Liver (tissue), 9 donors: ENCODE results near the gene CRYZL1. TPM values are rescaled to one million over a fixed set of nuclear protein-coding genes. Genes with fewer than 3 reads are reported as not detected.
A peak's percentile ranks its signal among the peaks of the same experiment; 100 is the strongest.

Source experiments
- DNase-seq: peaks from one replicate; pipeline ENCODE4 v3.0.0-alpha.2; 2017; ENCODE audit warnings: low spot score
- H3K27ac ChIP-seq, 2 donors: one replicate each; pipeline ENCODE4 v1.7.0; 2013; ENCODE audit warnings: inconsistent platforms in 2 of 2, low read length in 2 of 2, control low read depth in 1 of 2, low read depth in 1 of 2, mild to moderate bottlenecking in 1 of 2
- H3K27me3 ChIP-seq, 4 donors: one replicate each; pipeline versions ENCODE4 v1.6.1 to v1.7.0; 2013; ENCODE audit warnings: low read length in 3 of 4, inconsistent platforms in 1 of 4, mild to moderate bottlenecking in 1 of 4, moderate library complexity in 1 of 4; ENCODE audit not compliant: control insufficient read depth in 4 of 4, insufficient read depth in 4 of 4
- H3K36me3 ChIP-seq, 4 donors: one replicate each; pipeline versions ENCODE4 v1.6.1 to v1.7.0; 2013; ENCODE audit warnings: low read length in 3 of 4, mild to moderate bottlenecking in 3 of 4, low read depth in 1 of 4, moderate library complexity in 1 of 4; ENCODE audit not compliant: control insufficient read depth in 4 of 4, insufficient read depth in 3 of 4
- H3K4me1 ChIP-seq, 4 donors: one replicate each; pipeline versions ENCODE4 v1.6.1 to v1.7.0; 2013; ENCODE audit warnings: low read length in 3 of 4, mild to moderate bottlenecking in 3 of 4, moderate library complexity in 1 of 4; ENCODE audit not compliant: control insufficient read depth in 4 of 4, insufficient read depth in 4 of 4
- H3K4me3 ChIP-seq, 3 donors: one replicate each; pipeline versions ENCODE4 v1.6.1 to v1.7.0; 2013; ENCODE audit warnings: low read length in 3 of 3, control low read depth in 1 of 3, low read depth in 1 of 3, mild to moderate bottlenecking in 1 of 3
- H3K9ac ChIP-seq, 2 donors: one replicate each; pipeline ENCODE4 v1.7.0; 2013; ENCODE audit warnings: low read length in 2 of 2, mild to moderate bottlenecking in 2 of 2, moderate library complexity in 2 of 2, control low read depth in 1 of 2, low read depth in 1 of 2
- H3K9me3 ChIP-seq, 4 donors: one replicate each; pipeline versions ENCODE4 v1.6.1 to v1.7.0; 2013; ENCODE audit warnings: low read length in 3 of 4; ENCODE audit not compliant: control insufficient read depth in 4 of 4
- EGR1 ChIP-seq, 2 donors: IDR thresholded peaks; 2 replicates each; pipeline ENCODE4 v1.6.1; 2016 to 2018; ENCODE audit warnings: antibody characterized with exemption in 2 of 2, low read depth in 2 of 2
- FOXA1 ChIP-seq: IDR thresholded peaks from 2 replicates; pipeline ENCODE4 v1.6.1; 2016; ENCODE audit warnings: antibody characterized with exemption
- FOXA2 ChIP-seq: IDR thresholded peaks from 2 replicates; pipeline ENCODE4 v1.6.1; 2016; ENCODE audit warnings: antibody characterized with exemption
- HNF4A ChIP-seq, 2 donors: conservative IDR thresholded peaks; 2 replicates each; pipeline ENCODE4 v1.6.1; 2016; ENCODE audit warnings: antibody characterized with exemption in 2 of 2, mild to moderate bottlenecking in 2 of 2
- HNF4G ChIP-seq: IDR thresholded peaks from 2 replicates; pipeline ENCODE4 v1.6.1; 2016; ENCODE audit warnings: antibody characterized with exemption
- JUND ChIP-seq, 2 donors: IDR thresholded peaks; 2 replicates each; pipeline ENCODE4 v1.6.1; 2016; ENCODE audit warnings: antibody characterized with exemption in 2 of 2
- NR2F2 ChIP-seq: IDR thresholded peaks from 2 replicates; pipeline ENCODE4 v1.6.1; 2016; ENCODE audit warnings: antibody characterized with exemption
- RAD21 ChIP-seq, 2 donors: IDR thresholded peaks; 2 replicates each; pipeline ENCODE4 v1.6.1; 2016; ENCODE audit warnings: antibody characterized with exemption in 2 of 2, mild to moderate bottlenecking in 2 of 2
- RXRA ChIP-seq, 2 donors: IDR thresholded peaks; 2 replicates each; pipeline ENCODE4 v1.6.1; 2017 to 2018; ENCODE audit warnings: antibody characterized with exemption in 2 of 2, mild to moderate bottlenecking in 1 of 2
- SP1 ChIP-seq: IDR thresholded peaks from 2 replicates; pipeline ENCODE4 v1.6.1; 2018; ENCODE audit warnings: antibody characterized with exemption, mild to moderate bottlenecking
- TAF1 ChIP-seq: conservative IDR thresholded peaks from 2 replicates; pipeline ENCODE4 v1.6.1; 2016; ENCODE audit warnings: antibody characterized with exemption, mild to moderate bottlenecking
- YY1 ChIP-seq: IDR thresholded peaks from 2 replicates; pipeline ENCODE4 v1.6.1; 2016; ENCODE audit warnings: antibody characterized with exemption, mild to moderate bottlenecking
- WGBS: extraction: QIAGEN DNeasy Blood & Tissue Kit; methylation state at CpG from one replicate; pipeline ENCODE4 v1.1.7; 2013; 5-methylcytosine and 5-hydroxymethylcytosine counted together
- polyA plus RNA-seq, 2 donors: library from polyadenylated mRNA; stranded (reverse) in 1 of 2; unstranded in 1 of 2; fragments of 200-250 nt in 1 of 2; fragments of >200 nt in 1 of 2; fragmentation: Nextera tagmentation in 1 of 2; extraction: Ambion mirVana in 1 of 2; gene quantifications; one replicate each; pipeline versions ENCODE4 v1.2.1 to v1.2.3, GENCODE V29; 2013 to 2015
- total RNA-seq, 2 donors: library from RNA; depleted of rRNA; stranded (reverse); fragments of >200 nt; gene quantifications; one replicate each; pipeline ENCODE4 v1.2.3, GENCODE V29; 2014
- TF ChIP-seq, protein P1 (sequence below): IDR thresholded peaks from 2 replicates; pipeline ENCODE4 v1.6.1; 2016; ENCODE audit warnings: antibody characterized with exemption
- TF ChIP-seq, protein P2 (sequence below): IDR thresholded peaks from 2 replicates; pipeline ENCODE4 v1.6.1; 2016; ENCODE audit warnings: antibody characterized with exemption
- TF ChIP-seq, protein P3 (sequence below): fragments of 150-350 bp; IDR thresholded peaks from 2 replicates; pipeline ENCODE4 v1.5.1; 2017; ENCODE audit warnings: improper control_type of control experiment, low read depth, low read length; ENCODE audit not compliant: missing input control
- TF ChIP-seq, protein P4 (sequence below): IDR thresholded peaks from 2 replicates; pipeline ENCODE4 v1.6.1; 2016; ENCODE audit warnings: antibody characterized with exemption
- TF ChIP-seq, protein P5 (sequence below): IDR thresholded peaks from 2 replicates; pipeline ENCODE4 v1.6.1; 2016; ENCODE audit warnings: antibody characterized with exemption, mild to moderate bottlenecking
- donor health status: healthy.
- donor health status: healthy.
- donor health status: healthy.
- donor health status: healthy.
- donor health status: healthy.

CRYZL1 gene
- total and polyA plus RNA-seq, 4 donors, result 6.8 to 18.1 (median 11.5) TPM

DNA sequence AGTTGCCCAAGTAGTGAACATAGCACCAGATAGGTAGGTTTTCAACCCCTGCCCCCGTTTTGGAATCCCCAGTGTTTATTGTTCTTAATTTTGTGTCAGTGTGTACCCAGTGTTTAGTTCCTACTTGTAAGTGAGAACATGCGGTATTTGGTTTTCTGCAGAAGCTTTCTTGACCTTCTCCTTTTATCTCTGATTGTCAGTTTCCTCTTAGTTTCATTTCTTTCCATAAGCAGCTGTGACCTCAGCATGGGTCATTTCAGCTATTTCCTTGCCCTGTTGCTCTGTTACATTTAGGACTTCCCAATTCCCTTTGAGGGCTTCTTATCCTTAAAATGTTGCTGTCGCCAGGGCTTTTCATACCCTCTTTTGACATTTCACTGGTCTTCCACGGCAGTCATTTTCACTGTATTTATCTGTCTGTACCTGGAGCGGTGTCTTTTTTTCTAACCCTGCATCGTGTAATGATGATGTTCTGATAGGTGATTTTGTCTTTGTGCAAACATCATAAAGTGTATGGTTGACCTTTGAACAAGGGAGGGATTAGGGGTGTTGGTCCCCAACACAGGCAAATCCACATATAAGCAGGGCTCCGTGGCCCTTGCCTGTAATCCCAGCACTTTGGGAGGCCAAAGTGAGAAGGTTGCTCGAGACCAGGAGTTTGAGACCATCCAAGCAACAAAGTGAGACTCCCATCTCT, 15.7 kb upstream of the CRYZL1 start:
- Histone ChIP-seq H3K36me3 (no peaks in the 10 kb centered on the region), H3K27me3 (no peaks in the 10 kb centered on the region), H3K27ac (peak overlapping the region in 1 of 2 donors; percentile 11), H3K4me3 (no peak overlapping the region), H3K9ac (no peak overlapping the region), H3K9me3 (no peaks in the 10 kb centered on the region), H3K4me1 (peaks cover 2 to 19% (median 11%) of the 10 kb centered on the region in 4 donors)
- WGBS, result 59% methylated on average over 8 of the region's 8 CpGs
- no peak for DNase-seq
- no peak for TF ChIP-seq SP1
- TF ChIP-seq RXRA (IDR thresholded peaks at IDR 0.05), result peak; percentile 31 to 38
- peak in 1 of 2 donors; percentile 12 for TF ChIP-seq EGR1 (IDR thresholded peaks at IDR 0.05; ENCODE audit: low read depth in 2 of 2)
- peak; percentile 93 for TF ChIP-seq NR2F2
- TF ChIP-seq RAD21 (IDR thresholded peaks at IDR 0.05), result peak in 1 of 2 donors; percentile 17

DNA sequence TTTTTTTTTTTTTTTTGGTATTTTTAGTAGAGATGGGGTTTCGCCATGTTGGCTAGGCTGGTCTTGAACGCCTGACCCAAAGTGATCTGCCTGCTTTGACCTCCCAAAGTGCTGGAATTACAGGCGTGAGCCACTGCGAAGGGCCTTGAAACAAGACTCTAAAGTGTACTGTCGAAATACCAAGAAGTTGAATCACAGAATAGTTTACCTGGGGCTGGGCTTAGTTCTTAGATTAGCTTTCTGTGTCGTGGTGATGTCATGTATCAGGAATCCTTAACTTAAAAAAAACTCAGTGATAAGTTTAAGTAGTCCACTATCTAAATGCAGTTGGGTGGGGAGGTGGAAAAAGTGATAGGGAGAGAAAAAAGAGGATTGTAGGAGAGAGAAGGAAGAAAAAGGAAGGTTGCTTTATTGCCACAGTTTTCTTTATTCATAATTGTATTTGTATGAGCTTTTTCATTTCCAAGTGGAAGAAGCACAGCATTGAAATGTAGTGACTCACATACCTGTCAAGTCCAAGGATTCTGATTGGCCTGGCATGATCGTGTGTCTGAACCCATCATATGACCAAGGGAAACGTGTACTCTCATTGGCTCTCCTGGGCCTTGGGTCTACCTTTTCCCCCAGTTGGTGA, 14.2 kb upstream of the CRYZL1 start:
- no peak for TF ChIP-seq EGR1 (IDR thresholded peaks at IDR 0.05; ENCODE audit: low read depth in 2 of 2)
- TF ChIP-seq TAF1, result no peak
- TF ChIP-seq, protein P1, sequence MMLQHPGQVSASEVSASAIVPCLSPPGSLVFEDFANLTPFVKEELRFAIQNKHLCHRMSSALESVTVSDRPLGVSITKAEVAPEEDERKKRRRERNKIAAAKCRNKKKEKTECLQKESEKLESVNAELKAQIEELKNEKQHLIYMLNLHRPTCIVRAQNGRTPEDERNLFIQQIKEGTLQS, result no peak
- TF ChIP-seq FOXA1, result no peak
- TF ChIP-seq JUND (IDR thresholded peaks at IDR 0.05), result no peak
- TF ChIP-seq RXRA (IDR thresholded peaks at IDR 0.05), result no peak
- TF ChIP-seq FOXA2, result no peak
- TF ChIP-seq, protein P2, sequence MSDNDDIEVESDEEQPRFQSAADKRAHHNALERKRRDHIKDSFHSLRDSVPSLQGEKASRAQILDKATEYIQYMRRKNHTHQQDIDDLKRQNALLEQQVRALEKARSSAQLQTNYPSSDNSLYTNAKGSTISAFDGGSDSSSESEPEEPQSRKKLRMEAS, result no peak
- no peak for TF ChIP-seq HNF4A (conservative IDR thresholded peaks at IDR 0.05)
- no peak for TF ChIP-seq NR2F2
- TF ChIP-seq SP1, result no peak
- no peaks in the 10 kb centered on the region for H3K27me3 ChIP-seq
- no peaks in the 10 kb centered on the region for H3K36me3 ChIP-seq
- DNase-seq, result no peak
- H3K9ac ChIP-seq, result no peak overlapping the region
- no peak overlapping the region for H3K27ac ChIP-seq
- no peaks in the 10 kb centered on the region for H3K9me3 ChIP-seq
- H3K4me3 ChIP-seq, result no peak overlapping the region
- 80% methylated on average over 8 of the region's 8 CpGs for WGBS
- peaks cover 2 to 24% (median 11%) of the 10 kb centered on the region in 4 donors for H3K4me1 ChIP-seq

DNA sequence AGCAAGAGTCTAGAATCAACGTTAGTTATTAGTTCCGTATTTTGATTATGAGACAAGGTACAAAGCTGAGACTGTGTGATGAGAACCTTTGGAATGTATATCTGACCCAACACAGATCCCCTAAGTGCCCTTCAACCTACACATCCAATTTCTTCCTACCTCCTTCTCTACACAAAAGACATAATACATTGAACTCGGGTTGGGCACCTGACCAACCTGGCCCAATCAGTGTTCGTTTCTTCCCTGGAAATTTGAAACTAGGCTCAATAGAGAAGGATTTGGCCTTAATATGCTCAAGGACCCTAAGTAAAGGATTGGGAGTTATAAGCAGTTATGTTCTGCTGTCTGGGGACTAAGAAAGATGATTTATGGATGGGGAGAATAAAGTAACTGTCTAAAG, 12.9 kb upstream of the CRYZL1 start:
- TF ChIP-seq FOXA1, result no peak
- no peak for TF ChIP-seq EGR1 (IDR thresholded peaks at IDR 0.05; ENCODE audit: low read depth in 2 of 2)
- TF ChIP-seq, protein P1, result no peak
- TF ChIP-seq, protein P3, sequence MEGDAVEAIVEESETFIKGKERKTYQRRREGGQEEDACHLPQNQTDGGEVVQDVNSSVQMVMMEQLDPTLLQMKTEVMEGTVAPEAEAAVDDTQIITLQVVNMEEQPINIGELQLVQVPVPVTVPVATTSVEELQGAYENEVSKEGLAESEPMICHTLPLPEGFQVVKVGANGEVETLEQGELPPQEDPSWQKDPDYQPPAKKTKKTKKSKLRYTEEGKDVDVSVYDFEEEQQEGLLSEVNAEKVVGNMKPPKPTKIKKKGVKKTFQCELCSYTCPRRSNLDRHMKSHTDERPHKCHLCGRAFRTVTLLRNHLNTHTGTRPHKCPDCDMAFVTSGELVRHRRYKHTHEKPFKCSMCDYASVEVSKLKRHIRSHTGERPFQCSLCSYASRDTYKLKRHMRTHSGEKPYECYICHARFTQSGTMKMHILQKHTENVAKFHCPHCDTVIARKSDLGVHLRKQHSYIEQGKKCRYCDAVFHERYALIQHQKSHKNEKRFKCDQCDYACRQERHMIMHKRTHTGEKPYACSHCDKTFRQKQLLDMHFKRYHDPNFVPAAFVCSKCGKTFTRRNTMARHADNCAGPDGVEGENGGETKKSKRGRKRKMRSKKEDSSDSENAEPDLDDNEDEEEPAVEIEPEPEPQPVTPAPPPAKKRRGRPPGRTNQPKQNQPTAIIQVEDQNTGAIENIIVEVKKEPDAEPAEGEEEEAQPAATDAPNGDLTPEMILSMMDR, result no peak
- TF ChIP-seq HNF4A (conservative IDR thresholded peaks at IDR 0.05), result no peak
- no peak for TF ChIP-seq RXRA (IDR thresholded peaks at IDR 0.05)
- no peak for TF ChIP-seq TAF1
- TF ChIP-seq, protein P4, sequence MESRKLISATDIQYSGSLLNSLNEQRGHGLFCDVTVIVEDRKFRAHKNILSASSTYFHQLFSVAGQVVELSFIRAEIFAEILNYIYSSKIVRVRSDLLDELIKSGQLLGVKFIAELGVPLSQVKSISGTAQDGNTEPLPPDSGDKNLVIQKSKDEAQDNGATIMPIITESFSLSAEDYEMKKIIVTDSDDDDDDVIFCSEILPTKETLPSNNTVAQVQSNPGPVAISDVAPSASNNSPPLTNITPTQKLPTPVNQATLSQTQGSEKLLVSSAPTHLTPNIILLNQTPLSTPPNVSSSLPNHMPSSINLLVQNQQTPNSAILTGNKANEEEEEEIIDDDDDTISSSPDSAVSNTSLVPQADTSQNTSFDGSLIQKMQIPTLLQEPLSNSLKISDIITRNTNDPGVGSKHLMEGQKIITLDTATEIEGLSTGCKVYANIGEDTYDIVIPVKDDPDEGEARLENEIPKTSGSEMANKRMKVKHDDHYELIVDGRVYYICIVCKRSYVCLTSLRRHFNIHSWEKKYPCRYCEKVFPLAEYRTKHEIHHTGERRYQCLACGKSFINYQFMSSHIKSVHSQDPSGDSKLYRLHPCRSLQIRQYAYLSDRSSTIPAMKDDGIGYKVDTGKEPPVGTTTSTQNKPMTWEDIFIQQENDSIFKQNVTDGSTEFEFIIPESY, result no peak
- no peak for TF ChIP-seq HNF4G
- TF ChIP-seq, protein P5, sequence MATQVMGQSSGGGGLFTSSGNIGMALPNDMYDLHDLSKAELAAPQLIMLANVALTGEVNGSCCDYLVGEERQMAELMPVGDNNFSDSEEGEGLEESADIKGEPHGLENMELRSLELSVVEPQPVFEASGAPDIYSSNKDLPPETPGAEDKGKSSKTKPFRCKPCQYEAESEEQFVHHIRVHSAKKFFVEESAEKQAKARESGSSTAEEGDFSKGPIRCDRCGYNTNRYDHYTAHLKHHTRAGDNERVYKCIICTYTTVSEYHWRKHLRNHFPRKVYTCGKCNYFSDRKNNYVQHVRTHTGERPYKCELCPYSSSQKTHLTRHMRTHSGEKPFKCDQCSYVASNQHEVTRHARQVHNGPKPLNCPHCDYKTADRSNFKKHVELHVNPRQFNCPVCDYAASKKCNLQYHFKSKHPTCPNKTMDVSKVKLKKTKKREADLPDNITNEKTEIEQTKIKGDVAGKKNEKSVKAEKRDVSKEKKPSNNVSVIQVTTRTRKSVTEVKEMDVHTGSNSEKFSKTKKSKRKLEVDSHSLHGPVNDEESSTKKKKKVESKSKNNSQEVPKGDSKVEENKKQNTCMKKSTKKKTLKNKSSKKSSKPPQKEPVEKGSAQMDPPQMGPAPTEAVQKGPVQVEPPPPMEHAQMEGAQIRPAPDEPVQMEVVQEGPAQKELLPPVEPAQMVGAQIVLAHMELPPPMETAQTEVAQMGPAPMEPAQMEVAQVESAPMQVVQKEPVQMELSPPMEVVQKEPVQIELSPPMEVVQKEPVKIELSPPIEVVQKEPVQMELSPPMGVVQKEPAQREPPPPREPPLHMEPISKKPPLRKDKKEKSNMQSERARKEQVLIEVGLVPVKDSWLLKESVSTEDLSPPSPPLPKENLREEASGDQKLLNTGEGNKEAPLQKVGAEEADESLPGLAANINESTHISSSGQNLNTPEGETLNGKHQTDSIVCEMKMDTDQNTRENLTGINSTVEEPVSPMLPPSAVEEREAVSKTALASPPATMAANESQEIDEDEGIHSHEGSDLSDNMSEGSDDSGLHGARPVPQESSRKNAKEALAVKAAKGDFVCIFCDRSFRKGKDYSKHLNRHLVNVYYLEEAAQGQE, result no peak
- no peak for TF ChIP-seq JUND (IDR thresholded peaks at IDR 0.05)
- no peak for TF ChIP-seq YY1
- no peak for TF ChIP-seq SP1
- TF ChIP-seq RAD21 (IDR thresholded peaks at IDR 0.05), result no peak
- TF ChIP-seq NR2F2, result no peak
- Histone ChIP-seq H3K9me3 (no peaks in the 10 kb centered on the region), H3K9ac (no peak overlapping the region), H3K27ac (no peak overlapping the region), H3K4me3 (no peak overlapping the region), H3K36me3 (no peaks in the 10 kb centered on the region), H3K4me1 (peaks cover 4 to 34% (median 16%) of the 10 kb centered on the region in 4 donors), H3K27me3 (no peaks in the 10 kb centered on the region)
- DNase-seq, result no peak
- 92% methylated on average over 4 of the region's 4 CpGs for WGBS
